HT-29 (cell line): ENCODE measurements around the gene MRNIP. TPM values are rescaled to one million over a fixed set of nuclear protein-coding genes. Genes with fewer than 3 reads are reported as not detected.

Experiments used
- DNase-seq: peaks from one replicate; pipeline ENCODE4 v3.0.0-alpha.2; 2015; ENCODE audit warnings: low spot score
- total RNA-seq: library from RNA; depleted of rRNA; stranded (reverse); fragments of >200 nt; shearing (Covaris generic); gene quantifications from 2 replicates; pipeline ENCODE4 v1.2.3, GENCODE V29; 2014

Gene MRNIP
- total RNA-seq, 1 experiment from 2014 or later, result 24.7 TPM

DNA sequence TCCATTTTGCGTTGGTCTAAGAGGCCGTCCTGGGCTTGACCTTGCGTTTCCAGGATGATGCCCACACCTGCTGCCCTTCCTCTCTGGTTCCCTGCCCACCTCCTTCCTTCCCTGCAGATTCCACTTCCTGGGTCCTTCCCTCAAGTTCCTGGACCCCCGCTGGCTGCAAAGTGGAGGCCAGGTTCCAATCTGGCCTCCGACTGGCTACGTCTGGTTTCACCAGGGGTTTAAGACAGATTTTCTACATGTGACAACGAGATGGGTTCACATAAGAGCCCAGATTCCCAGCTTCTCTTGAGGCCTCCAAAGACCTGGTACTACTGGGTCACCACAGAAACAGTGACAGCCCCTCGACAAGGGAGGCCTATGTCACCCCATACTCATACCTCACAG is 54.1 kb downstream of the MRNIP start:
- no peak for DNase-seq

DNA sequence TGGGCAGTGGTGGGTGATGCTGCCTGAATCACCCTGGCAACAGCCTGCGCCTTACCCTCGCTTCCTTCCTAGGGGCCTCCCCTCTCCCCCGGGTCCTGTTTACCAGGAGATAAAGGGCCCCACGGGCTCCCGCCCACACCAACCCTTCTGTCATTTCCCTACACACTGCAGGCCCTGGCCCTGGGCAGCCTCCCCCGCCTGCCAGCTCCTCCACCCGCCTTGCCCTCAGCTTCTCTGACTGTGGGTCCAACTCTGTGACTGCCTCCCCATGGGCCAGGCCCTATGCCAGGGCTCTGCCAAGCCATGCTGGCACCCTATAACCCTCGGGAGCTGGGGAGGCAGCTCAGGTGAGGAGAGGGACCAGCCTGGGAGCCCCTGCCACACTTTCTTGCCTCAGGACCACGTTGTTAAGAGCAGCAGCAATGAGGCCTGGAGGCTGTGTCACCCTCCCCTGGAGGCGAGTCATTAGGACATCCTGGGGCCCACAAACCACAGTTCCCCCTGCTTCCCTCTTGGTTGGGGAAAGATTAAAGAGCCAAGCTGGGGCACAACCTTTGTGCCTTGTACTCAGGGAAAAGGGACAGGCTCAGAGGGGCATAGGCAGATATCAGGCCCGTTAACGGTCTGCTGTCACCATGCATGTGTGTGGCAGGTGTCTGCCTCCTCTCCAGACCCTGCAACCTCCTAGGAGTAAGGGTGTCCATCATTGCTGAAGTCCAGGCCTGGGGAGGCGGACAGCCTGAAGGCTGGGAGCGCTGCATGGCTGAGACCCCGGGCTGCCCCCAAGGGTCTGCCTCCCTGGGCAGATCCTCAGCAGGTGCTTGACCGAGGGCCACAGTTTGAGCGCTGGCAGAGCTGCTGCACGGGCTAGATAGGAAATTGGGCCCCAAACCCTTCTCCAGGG is 54.7 kb downstream of the MRNIP start:
- DNase-seq, result no peak

- DNase-seq, result no peak
These were observed 55.6 kb downstream of the MRNIP start for GRCh38 chr5:179802950-179803562.

GRCh38 chr5:179802207-179802883 is 56.3 kb downstream of the MRNIP start:
- no peak for DNase-seq

DNA sequence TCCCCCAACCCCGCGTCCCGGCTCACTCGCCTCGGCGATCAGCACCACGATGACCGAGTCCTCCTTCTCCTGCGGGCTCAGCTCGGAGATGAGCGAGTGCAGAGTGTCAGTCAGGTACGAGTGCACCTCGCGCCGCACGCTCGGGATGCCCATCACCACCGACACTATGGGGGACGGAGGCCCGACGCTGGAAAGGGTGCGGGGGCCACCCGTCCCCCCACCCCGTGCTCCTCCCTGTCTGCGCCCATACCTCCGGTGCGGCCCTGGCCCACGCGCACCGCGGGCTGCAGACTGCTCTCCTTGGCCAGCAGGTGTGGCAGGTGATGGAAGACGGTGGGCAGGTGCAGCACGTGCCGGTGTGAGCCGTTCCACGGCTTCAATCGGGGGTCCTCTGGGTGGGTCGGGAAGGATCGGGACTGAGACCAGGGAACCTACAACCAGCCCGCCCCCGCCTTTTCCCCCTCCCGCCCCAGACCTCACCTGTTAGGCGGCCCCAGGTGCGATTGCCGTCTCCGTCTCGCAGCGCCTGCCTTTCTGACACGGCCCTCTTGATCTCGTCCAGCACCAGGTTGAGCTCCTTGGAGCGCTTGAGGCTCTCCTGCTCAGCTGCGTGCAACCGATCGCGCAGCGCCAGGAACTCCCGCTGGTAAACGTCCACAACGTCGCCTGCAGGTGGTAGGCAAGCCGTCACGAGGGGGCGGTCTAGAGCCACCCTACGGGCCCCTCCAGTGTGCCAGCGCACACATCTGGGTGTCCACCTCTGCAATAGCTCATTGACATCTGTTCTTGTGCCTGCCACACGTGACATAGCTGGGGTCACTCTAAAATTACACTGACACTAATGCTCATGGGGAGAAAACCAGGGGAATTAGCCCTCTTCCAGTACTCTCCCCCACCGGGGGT is 57.1 kb downstream of the MRNIP start:
- DNase-seq, result no peak

DNA sequence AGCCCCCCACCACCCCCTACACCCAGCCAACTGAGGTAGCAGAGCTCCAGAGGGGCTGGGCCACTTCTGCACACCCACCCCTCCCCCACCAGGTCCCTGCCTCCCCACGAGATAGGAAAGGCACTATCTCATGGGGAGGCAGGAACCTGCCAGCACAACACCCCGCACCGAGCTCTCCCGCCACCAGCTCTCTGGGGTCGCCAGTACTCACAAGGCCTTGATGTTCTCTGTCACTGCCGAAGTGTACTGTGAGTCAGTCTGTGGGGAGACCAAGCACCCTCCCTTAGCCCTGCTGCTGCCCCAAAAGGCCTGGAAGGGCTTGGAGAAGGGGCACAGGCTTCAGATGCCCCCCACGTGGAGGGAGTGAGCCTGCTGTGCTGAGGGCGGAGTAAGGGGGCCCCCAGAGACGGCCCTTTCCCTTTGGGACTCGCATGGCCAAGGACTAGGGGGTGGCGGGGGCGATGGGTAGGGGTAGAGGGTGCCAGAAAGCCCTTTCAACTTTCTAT is 57.9 kb downstream of the MRNIP start:
- no peak for DNase-seq

- no peak for DNase-seq
These were observed 58.4 kb downstream of the MRNIP start for GRCh38 chr5:179800071-179800695.

DNA sequence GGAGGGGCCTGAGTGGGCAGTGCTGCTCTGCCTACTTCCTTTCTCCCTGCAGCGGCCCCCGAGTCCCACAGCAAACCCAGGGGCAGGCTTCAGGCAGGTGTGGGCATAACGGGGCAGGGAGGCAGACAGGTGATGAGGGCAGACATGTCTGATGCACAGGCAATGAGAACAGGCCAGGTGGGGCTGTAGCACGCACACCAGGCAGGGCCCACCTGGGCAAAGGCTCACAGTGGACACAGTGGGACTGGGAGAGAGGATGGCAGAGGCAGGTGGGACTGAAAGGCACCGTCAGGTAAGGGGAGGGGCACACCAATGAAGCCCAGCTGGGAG is 59.0 kb downstream of the MRNIP start:
- no peak for DNase-seq

DNA sequence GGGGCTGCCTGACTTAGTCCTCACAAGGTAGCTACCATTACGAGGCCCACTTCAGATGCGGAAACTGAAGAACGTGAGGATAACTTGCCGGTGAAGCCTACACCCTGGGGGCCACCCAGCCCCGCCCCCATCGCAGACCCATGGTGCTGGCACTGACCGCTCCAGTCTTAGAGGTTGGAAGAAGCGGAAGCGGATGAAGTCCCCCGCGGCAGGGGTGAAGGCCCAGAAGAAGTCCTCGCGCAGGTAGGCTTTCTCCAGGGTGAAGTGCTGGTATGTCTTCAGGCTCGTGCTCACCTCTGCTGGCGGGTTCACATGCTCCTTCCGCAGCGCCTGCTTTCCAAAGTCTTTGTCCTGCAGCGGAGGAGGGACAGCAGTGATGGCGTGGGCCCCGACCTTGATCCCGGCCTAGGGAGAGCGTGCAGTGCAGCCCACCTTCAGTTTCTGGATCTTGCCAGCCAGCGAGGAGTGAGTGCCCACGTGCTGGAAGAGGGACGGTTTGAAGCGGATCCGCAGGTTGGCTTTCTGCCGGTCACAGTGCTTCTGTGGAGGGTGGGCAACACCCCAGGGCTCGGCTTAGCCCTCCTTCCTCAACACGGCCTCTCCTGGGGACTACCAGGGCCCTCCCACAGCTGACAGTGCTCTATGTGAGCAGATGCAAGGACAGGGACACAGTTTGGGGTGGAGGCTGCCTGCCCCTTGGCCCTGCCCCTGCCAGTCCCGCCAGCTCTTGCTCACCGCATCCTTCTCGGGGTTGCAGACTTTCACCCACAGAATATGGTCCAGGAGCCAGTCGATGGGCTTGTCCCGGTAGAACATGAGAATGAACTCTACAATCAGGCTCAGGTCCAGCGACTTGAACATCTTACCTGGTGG is 59.6 kb downstream of the MRNIP start:
- DNase-seq, result no peak

DNA sequence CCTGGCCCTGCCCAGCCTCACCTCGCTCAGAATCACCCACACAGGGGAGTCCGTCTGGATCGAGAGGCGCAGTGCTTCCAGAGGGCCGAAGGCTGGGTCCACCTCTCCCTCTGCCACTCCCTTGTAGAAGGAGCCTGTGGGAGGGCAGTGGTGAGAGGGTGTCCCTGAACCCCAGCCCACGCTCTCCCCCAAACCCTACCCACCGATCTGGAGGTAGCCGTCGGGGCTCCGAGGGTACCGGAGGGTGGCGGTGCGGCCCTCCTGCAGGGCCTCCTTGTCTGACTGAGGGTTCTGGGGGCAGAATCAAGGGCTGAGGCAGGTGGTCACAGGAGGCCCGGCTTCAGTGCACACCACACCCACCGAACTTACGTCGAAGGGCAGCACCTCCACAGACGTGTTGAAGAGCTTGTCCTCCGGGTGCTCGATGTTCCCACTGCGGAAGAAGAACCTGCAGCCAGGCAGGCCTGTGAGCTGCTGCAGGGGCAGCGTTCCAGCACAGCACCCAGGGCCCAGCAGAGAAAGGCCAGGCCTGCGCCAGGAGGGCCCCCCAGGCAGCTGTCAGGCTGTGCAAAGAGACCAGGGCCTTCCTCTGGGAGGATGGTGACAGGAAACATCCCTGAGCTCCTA is 60.4 kb downstream of the MRNIP start:
- DNase-seq, result no peak

DNA sequence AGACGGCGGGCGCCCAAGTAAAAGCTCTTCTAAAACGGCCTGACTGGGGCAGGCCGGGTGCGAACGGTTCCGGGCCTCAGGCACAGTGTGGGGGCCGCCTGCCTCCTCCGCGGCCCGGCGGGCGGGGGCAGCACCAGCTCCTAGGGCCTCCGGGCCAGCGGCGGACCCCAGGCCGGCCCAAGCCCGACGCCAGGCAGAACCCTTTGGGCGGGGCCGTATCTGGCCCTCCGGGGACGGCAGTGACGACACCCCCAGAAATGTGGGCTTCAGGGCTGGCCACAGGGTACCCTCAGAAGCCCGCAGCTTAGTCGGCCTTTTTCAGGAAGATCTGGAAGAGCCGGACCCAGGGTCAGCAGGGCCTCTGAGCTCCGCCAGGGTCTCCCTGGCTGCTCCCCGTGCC is 60.9 kb downstream of the MRNIP start:
- DNase-seq, result no peak

- no peak for DNase-seq
These were observed 61.6 kb downstream of the MRNIP start for GRCh38 chr5:179796877-179797608.

DNA sequence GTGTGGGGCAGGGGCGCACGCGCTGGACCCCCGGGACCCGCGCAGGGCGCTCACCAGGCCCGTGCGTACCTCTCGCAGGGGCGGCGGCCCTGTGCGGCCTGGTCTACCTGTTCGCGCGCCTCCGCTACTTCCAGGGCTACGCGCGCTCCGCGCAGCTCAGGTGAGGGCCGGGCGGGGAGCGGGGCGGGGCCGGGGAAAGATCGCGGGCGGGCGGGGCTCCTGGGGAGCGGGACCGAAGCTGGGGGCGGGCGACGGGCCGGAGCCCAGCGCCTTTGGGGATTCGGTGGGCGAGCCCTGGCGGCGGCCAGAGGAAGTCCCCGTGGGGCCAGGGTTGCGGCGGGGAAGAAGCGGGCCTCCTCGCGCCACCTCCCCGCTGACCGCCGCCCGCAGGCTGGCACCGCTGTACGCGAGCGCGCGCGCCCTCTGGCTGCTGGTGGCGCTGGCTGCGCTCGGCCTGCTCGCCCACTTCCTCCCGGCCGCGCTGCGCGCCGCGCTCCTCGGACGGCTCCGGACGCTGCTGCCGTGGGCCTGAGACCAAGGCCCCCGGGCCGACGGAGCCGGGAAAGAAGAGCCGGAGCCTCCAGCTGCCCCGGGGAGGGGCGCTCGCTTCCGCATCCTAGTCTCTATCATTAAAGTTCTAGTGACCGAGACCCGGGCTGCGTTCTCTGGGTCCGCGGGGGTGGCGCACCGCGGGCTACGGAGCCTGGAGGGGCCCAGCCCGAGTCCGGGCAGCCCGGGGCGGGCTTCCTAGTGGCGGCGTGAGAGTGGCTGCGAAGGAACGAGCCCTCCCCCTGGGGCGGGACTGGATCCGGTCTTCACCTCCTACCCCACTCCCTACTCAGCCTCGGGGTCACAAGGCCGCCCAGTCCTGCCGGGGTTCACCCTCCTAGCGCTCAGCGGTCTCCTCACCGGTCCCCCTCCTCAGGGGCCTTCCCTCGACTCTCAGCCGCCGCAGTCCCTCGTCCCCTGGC is 62.5 kb downstream of the MRNIP start:
- DNase-seq, result peak; percentile 91

- peak; percentile 51 for DNase-seq
These were observed 63.4 kb downstream of the MRNIP start for GRCh38 chr5:179795049-179795862.

- no peak for DNase-seq
These were observed 64.0 kb downstream of the MRNIP start for GRCh38 chr5:179794575-179794974.

- DNase-seq, result no peak
These were observed 64.4 kb downstream of the MRNIP start for GRCh38 chr5:179794171-179794570.
